Liver (tissue), 3 donors: ENCODE measurements around the gene ALPK3.
A peak's percentile ranks its signal among the peaks of the same experiment; 100 is the strongest.

Experiments
- EGR1 ChIP-seq, 2 donors: IDR thresholded peaks; 2 replicates each; pipeline ENCODE4 v1.6.1; 2016 to 2018; ENCODE audit warnings: antibody characterized with exemption in 2 of 2, low read depth in 2 of 2
- YY1 ChIP-seq: IDR thresholded peaks from 2 replicates; pipeline ENCODE4 v1.6.1; 2016; ENCODE audit warnings: antibody characterized with exemption, mild to moderate bottlenecking
- TF ChIP-seq, protein P1 (sequence below): fragments of 150-350 bp; IDR thresholded peaks from 2 replicates; pipeline ENCODE4 v1.5.1; 2017; ENCODE audit warnings: improper control_type of control experiment, low read depth, low read length; ENCODE audit not compliant: missing input control
- donor health status: healthy.
- donor health status: healthy.

GRCh38 chr15:84883916-84884781 is 67.0 kb downstream of the ALPK3 start, which contains the start of gene SLC28A1:
- TF ChIP-seq, protein P1, sequence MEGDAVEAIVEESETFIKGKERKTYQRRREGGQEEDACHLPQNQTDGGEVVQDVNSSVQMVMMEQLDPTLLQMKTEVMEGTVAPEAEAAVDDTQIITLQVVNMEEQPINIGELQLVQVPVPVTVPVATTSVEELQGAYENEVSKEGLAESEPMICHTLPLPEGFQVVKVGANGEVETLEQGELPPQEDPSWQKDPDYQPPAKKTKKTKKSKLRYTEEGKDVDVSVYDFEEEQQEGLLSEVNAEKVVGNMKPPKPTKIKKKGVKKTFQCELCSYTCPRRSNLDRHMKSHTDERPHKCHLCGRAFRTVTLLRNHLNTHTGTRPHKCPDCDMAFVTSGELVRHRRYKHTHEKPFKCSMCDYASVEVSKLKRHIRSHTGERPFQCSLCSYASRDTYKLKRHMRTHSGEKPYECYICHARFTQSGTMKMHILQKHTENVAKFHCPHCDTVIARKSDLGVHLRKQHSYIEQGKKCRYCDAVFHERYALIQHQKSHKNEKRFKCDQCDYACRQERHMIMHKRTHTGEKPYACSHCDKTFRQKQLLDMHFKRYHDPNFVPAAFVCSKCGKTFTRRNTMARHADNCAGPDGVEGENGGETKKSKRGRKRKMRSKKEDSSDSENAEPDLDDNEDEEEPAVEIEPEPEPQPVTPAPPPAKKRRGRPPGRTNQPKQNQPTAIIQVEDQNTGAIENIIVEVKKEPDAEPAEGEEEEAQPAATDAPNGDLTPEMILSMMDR = no peak
- TF ChIP-seq EGR1 (IDR thresholded peaks at IDR 0.05; ENCODE audit: low read depth in 2 of 2) (peak in 1 of 2 donors; percentile 81), YY1 (peak; percentile 80)
